Measurements from ENCODE around the gene STX7. TPM values are rescaled to one million over a fixed set of nuclear protein-coding genes. Genes with fewer than 3 reads are reported as not detected.

The STX7 gene
- total RNA-seq, 2 experiments from 2014 or later = 20.1 to 20.6 TPM

DNA sequence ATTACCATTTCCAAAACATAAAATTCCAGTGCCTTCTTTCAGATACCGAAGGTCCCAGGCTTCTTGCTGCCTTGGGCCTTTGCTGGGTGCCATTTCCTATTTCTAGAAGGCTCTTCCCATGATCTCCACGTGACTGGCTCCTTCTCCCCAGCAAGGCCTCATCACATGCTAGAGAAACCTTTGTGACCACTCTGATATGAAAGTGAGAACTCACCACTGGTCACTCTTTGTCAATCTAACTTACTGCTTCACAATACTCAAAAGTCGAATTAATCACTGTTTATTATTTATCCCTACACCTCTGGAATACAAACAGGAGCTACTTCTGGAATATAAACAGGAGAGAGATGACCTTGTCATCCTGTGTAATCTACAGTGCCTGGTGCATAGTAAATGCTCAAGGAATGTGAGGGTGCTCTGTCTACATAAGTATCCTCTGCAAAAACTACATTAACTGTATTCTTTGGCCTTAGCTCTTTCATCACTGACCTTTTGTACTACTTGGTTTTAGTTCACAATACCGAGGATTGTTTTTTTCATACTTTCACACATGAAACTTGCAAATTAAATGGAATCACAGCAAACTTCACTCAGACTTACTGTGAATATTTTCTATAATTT lies 1.6 kb downstream of the STX7 start:
- CTCF ChIA-PET = no interaction called here
- POLR2A ChIA-PET = no interaction called here

DNA sequence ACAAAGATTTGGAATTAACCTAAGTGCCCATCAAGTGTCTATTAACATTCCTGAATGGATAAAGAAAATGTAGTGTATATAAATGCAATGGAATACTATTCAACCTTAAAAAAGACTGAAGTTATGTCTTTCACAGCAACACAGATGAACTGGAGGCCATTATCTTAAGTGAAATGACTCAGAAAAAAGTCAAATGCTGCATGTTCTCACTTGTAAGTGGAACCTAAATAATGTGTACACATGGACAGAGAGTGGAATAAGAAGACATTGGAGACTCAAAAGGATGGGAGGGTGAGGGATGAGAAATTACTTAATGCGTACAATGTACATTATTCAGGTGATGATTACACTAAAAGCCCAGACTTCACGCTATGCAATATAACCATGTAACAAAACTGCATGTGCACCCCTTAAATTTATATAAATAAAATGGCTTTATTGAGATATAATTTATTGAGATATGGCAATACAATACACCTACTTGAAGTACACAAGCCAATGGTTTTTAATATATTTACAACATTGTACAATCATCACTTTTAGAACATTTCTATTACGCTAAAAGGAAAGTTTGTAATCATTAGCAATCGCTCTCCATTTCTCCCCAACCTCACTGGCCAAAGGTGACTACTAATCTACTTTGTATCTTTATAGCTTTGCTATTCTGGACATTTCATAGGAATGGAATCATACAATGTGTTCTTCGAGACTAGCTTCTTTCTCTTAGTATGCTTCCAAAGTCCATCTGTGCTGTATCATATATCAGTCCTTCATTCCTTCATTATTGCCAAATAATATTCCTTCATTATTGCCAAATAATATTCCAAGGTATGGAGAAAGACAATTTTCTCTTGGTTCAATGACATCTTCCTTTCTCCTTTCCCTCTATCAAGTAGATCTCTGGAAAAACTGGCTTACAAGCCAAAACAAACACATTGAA lies 5.8 kb downstream of the STX7 start:
- ChIA-PET CTCF (interaction anchor here (0.9 kb wide), 1 partner anchor 227 kb away, joined by 3 read pairs; no protein-coding TSS in a partner anchor), POLR2A (no interaction called here)

DNA sequence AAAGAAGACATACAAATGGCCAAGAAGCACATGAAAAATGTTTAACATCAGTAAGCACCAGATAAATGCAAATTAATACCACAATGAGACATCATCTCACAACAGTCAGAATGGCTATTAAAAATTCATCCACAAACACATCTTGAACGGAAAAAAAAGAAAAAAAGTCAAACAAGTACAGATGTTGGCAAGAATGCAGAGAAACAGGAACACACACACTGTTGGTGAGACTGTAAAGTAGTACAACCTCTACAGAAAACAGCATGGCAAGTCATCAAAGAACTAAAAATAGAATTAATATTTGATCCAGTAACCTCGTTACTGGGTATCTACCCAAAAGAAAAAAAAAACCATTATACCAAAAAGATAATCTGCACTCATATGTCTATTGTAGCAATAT lies 6.5 kb downstream of the STX7 start:
- CTCF ChIA-PET = no interaction called here
- POLR2A ChIA-PET = no interaction called here

DNA sequence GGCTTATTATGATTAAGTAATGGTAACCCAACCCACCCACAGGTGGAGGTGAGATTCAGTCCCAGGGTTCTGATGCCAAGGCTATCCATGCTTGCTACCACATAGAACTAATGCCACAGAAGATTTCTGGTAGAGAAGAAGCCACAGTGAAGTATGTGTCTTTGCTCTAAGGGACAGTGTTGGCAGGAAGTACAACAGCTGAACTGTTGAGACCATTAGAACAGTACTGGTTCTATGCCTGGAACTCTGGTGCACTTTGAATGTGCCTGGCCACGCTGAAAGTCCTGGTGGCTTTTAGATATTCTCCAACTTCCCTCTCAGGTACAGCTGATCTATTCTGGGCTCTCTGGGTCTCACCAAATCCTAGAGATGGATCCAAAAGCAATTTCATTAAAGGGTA lies 7.8 kb downstream of the STX7 start:
- CTCF ChIA-PET = no interaction called here

DNA sequence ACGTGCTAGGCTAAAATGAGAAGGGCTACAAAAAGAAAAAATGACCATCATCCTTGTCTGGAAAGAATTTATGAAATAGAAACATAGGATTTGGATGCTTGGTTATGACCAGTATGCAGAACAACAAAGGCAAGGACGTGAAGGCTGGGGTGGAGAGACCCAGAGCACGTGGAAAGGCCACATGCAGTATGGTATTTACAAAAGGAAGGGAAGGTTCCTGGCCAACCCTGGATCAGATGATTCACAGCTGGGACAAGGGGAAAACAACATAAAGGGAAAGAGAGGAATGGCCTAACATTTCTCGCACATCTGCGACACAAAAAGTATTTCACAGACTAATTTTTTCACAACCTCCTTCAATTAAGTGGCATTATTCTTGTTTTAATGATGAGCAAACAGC lies 8.2 kb downstream of the STX7 start:
- ChIA-PET CTCF (no interaction called here), POLR2A (no interaction called here)

More for the DNA sequence above, 7.8 kb downstream of the STX7 start:
- POLR2A ChIA-PET = no interaction called here

DNA sequence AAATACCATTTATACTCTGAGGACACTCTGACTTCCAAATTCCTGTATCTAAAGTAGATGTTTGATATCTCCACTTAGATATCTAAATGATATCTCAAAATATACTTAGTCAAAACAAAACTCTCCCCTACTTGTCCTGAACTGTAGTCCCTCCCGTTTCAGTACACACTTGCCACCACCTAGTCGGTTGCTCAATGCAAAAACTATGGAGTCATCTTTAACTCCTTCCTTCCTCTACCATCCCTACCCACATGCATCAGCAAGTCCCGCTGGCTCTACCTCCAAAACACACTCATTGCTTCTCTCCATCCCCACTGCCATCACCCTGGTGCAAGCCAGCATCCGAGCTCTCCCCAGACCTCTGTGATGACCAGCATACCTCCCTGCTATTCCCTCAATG lies 13.2 kb downstream of the STX7 start:
- ChIA-PET CTCF (no interaction called here), POLR2A (no interaction called here)

DNA sequence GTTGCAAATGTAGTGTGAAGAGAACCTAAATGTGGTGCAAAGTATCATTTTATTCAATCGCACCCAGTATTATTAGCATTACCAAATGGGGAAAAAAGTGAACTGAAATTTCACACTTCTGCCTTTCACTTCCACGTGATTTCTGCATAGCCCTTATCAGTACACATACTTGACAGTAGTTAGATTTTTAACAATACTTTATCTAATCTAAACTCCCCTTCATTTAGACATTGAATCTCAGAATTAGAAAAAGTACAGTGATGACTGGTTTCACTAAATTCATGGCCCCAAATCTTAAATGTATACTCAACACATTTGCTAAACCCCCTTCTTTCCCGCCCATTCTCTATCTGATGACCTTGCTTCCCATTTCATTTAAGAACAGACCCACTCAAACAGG lies 14.3 kb downstream of the STX7 start:
- CTCF ChIA-PET = no interaction called here
- POLR2A ChIA-PET = no interaction called here

DNA sequence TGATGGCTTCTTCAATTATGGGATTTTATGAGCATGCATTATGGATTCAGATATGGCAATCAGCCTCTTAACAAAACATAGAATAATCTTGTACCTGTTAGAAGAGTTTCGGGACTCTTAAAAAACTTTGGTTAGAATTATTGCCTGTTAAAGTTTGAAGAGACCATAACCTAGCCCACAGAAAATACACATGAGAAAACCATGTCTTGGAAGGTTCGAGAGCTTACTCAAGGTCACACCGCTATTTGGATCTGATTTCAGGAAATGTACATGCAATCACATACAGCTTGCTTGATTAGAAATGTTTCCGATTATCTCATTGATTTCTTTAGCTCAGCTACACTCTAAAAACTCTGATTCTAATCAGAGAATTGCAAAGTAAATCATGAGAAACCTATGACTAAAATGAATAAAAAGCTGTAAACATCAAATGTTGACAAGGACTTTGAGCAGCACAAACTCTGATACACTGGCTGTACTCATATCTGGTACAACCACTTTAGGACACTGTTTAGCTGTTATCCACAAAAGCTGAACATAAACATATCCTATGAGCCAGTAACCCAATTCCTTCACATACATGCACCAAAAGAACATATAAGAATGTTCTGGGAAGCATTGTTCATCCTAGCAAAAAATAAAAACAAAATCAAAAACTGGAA lies 16.3 kb downstream of the STX7 start:
- ChIA-PET CTCF (interaction anchor here (3.4 kb wide), 1 partner anchor 217 kb away, joined by 13 read pairs; no protein-coding TSS in a partner anchor), POLR2A (no interaction called here)

DNA sequence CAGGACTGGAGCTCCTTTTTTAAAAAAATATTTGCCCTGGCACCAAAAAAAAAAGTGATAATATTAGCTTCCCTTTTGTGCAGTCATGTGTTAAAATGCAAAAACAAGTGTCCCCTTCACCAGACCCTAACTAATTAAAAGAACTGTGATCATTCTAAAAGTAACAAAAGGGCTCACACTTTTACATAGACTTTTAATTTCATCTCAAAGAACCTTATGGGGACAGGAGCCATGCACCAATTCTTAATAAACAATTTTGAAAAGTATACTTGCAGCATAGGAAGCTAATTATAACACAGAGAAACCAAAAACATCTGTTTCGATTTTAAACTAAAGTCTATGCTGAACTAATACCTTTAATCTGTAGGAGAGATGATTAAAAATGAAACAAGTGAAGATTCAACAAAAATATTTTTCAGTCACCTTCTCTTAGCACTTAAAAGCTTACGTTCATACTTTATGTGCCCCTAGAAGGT lies 17.3 kb downstream of the STX7 start:
- ChIA-PET CTCF (interaction anchor here (3.4 kb wide), 1 partner anchor 216 kb away, joined by 13 read pairs; no protein-coding TSS in a partner anchor), POLR2A (interaction anchor here (1.2 kb wide), 1 partner anchor 18 kb away, joined by 5 read pairs; the partner anchor contains the start of gene STX7)

DNA sequence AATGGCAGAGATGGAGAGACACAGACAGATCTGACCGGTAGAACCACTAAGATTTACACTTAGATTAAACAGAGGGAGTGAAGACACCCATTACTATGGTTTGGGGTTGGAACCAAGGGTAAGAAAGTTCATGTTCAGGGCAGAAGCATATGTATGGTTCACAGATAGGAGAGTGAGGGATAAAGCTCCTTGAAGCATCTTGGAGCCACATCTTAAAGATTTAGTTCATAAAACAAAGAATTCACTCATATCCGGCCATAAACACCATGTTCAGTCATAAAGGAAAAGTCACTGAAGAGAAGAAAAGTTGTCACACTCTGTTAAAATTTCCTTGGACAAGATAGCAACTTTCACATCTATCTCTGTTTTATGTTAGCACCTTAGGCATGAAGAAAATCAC lies 18.0 kb downstream of the STX7 start:
- CTCF ChIA-PET = interaction anchor here (1.5 to 3.4 kb wide), 2 partner anchors 11 to 215 kb away, joined by 4 to 13 read pairs; no protein-coding TSS in a partner anchor

DNA sequence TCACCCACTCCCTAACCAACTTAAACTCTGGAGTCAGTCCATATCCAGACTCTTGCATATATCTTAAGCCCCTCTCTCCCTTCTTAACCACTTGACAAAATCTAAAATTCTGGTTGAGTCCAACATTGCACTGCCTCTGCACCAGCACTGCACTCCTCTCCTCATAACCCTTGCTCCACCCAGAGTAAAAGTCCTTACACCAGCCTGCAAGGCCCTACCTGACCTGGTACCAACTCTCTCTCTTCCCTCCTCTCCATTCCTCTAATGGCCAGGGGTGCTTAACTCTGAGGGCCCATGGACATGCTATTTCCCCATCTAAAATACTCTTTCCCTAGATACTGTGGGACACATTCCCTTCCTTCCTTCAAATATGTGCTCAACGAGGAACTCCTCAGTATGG lies 21.0 kb downstream of the STX7 start:
- CTCF ChIA-PET = no interaction called here

More for the DNA sequence above, 18.0 kb downstream of the STX7 start:
- POLR2A ChIA-PET = interaction anchor here (1.2 kb wide), 1 partner anchor 18 kb away, joined by 5 read pairs; the partner anchor contains the start of gene STX7

DNA sequence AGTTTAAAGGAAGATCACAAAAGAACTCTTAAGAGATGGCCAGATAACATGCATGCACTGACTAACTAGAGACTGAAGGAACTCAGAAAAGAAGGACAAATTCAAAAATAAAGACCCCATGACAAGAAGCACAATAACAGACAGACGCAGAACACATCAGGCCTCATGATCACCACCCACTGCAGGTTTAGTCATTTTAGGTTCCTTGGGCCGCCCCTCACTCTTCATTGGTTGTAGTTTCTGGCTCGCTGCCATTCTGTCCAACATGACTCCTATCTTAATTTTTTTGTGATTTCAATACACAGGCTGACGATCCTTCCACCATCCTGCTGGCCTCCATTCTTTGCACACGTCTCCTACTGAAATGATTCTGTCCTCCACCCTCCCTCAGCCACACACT lies 21.6 kb downstream of the STX7 start:
- ChIA-PET POLR2A (no interaction called here), CTCF (no interaction called here)

More for the DNA sequence above, 21.0 kb downstream of the STX7 start:
- POLR2A ChIA-PET = no interaction called here

DNA sequence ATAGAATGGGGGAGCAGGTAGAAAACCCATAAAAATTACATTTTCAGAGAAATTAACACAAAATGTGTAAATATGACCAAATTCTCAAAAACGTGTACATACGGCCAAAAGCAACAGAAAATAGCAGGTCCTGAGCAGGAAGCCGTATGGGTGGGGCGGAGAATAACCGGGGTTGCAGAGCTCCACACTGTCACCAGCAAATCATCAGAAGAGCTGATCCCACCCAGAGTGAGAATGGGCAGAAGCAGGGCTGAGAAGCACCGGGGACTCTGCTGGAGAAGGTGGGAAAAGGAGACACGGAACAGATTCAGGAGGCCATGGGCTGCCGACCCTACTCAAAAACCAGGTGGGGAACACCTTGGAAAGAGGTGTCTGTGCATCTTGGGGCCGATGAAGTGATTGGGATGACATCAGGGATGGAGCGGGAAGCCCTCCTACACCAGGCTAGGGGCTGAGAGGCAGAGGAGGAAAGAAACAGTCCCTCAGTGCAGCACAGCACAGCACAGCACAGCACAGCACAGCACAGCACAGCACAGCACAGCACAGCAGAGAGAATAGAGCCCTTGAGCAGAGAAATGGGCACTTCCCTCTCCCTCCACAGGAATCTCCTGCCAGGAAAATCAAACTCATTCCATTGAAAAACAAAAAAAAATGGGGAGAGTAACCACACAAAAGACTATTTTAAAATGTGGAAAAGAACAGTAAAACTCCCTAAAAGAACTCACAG lies 22.3 kb downstream of the STX7 start:
- POLR2A ChIA-PET = no interaction called here
- CTCF ChIA-PET = interaction anchor here (0.6 to 1.2 kb wide), 2 partner anchors 16 to 211 kb away, joined by 3 to 5 read pairs; no protein-coding TSS in a partner anchor

DNA sequence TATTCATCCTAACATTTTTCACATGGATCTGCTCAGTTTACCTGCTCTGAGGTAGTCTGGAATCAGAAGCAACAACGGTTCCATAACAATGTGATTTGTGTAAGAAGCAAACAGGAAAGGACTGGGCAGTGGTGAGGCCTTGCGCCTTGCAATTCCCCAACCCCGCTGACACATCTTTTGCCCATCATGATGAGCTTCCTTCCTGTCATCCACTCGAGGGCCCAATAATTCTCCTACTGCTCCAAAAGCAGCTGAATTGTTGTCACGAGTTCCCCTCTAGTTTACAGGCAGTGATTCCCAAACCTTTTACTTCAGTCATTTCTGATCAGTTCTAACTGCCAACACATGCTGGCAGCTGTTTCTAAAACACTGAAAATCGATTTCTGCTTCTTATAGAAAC lies 22.9 kb downstream of the STX7 start:
- ChIA-PET CTCF (interaction anchor here (0.6 to 1.2 kb wide), 2 partner anchors 15 to 210 kb away, joined by 3 to 5 read pairs; no protein-coding TSS in a partner anchor), POLR2A (interaction anchor here (0.6 kb wide), 1 partner anchor 1426 kb away, joined by 3 read pairs; no protein-coding TSS in a partner anchor)

DNA sequence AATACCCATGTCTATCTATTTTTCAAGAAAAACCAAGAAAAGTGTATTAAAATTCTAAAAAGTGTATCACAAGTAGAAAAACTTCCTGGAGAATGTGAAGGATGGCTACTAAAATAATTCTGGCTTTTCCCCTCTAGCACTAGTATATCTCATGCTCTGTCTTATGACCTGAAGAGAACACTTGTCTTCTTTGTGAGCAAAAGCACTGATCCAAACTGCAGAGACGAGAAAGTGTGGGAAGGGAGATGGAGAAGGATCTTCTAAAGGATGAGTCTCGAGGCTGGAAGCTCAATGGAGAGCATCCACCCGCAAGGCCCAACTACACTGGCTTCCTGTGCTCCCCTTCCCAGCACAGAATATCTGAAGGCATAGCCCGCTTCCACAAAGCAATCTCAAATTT lies 23.5 kb downstream of the STX7 start:
- CTCF ChIA-PET = interaction anchor here (1.2 kb wide), 1 partner anchor 209 kb away, joined by 5 read pairs; no protein-coding TSS in a partner anchor
- POLR2A ChIA-PET = interaction anchor here (0.6 kb wide), 1 partner anchor 1426 kb away, joined by 3 read pairs; no protein-coding TSS in a partner anchor

DNA sequence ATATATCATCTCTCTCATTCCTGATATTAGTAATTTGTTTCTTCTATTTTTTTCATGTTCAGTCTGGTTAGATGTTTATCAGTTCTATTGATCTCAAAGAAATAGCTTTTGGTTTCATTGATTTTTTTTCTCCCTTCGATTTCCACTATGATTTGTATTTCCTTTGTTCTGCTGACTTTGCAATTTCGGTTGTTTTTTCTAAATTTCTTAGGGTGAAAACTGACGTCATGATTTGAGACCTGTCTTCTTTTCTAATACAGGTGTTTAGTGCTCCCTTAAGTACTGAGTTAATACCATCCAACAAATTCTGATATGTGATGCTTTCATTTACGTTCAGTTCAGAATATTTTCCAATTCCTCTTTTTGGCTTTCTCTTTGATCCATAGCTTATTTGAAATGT lies 25.2 kb downstream of the STX7 start:
- ChIA-PET CTCF (interaction anchor here (0.6 to 0.8 kb wide), 2 partner anchors 155 to 208 kb away, joined by 3 to 4 read pairs; no protein-coding TSS in a partner anchor), POLR2A (no interaction called here)

DNA sequence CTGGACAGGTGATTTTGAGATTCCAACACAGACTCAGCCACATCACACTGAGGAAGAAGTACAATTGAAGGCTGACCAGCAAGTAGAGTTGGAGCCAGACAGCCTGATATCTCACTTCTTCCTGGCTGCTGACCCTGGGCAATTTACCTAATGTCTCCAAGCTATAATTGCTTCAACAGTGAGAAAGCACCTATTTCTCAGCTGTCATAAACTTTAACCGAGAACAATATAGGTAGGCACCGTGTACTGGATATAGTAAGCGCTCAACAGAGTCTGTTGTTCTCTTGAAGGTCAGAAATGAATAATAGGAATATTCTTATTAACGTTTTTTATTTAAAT lies 28.3 kb downstream of the STX7 start:
- POLR2A ChIA-PET = no interaction called here
- CTCF ChIA-PET = interaction anchor here (0.6 to 3.7 kb wide), 12 partner anchors 8 to 1730 kb away, joined by 3 to 21 read pairs (median 4); partner anchors contain the start of gene STX7

DNA sequence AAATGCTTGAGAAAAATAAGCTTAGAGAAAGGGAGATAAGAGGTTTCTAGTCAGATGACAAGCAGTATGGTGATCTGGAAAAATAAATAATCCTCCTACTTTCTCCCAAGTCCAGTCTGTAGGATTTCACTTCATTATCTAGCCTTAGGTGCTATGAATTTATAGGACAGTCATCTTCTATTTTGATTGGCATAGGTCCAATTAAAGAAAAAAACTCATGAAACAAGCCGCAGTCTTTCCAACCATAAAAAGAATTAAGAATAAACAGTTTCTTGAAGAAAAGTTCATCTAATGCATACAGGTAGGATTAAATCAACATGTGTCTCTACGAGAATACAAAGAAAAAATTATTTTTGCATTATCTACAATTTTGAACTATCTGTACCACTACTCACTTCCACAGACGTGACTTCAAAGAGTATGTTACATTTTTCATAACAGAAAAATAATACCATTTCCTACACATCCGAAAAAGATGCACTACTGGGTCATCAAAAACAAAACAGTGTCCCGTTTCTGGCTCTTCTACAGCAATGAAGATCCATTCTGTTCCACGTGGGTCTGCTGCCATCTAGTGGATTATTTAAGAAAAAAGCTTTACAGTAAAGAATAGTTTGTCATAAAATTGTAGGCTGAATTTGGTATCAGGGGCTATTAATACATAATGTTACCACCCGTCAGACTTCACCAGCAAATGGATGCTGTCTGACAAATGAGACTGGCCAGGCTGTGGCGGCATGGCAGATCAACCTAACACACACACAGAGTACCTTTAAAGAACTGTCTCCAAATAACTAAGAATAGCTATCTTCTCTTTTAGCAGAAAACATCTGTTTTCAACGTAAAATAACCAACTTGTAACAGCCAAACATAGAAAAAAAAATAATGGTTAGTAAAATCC lies 28.9 kb downstream of the STX7 start:
- CTCF ChIA-PET = interaction anchor here (0.6 to 3.7 kb wide), 12 partner anchors 9 to 1730 kb away, joined by 3 to 21 read pairs (median 4); partner anchors contain the start of gene STX7
- POLR2A ChIA-PET = no interaction called here

All from activated CD8-positive, alpha-beta memory T cell treated with anti-CD3 and anti-CD28 coated beads for 36 hours (primary cell).